ENCODE data around the gene DAPK2. TPM values are rescaled to one million over a fixed set of nuclear protein-coding genes. Genes with fewer than 3 reads are reported as not detected.
A peak's percentile ranks its signal among the peaks of the same experiment; 100 is the strongest.

The DAPK2 gene
- total RNA-seq, 1 experiment from 2014 or later = 1.4 TPM

GRCh38 chr15:63912061-63912615, 134.1 kb downstream of the DAPK2 start:
- Histone ChIP-seq H3K27ac (ENCODE audit: low read length) (no peak overlapping the region), H3K36me3 (ENCODE audit: low read depth, low read length) (no peaks in the 10 kb centered on the region), H3K9ac (ENCODE audit: low read length) (no peak overlapping the region), H3K4me2 (ENCODE audit: low read length) (no peak overlapping the region), H3K4me3 (ENCODE audit: low read length) (no peak overlapping the region), H4K20me1 (ENCODE audit: low read length) (no peaks in the 10 kb centered on the region), H3K9me2 (replicated peaks; ENCODE audit: low read length) (no peaks in the 10 kb centered on the region), H3K4me1 (ENCODE audit: insufficient read depth, low read length) (peaks cover 12% of the 10 kb centered on the region), H3K27me3 (ENCODE audit: low read length) (no peaks in the 10 kb centered on the region), H3K9me3 (ENCODE audit: low read length) (no peaks in the 10 kb centered on the region), H3F3A (ENCODE audit: low read length, unreplicated experiment) (no peaks in the 10 kb centered on the region), H3K79me2 (ENCODE audit: low read length) (no peaks in the 10 kb centered on the region), H2AFZ (ENCODE audit: low read length) (no peak overlapping the region)
- intact Hi-C loops (cut with micrococcal nuclease) = no loop called here
- no peak for TF ChIP-seq EZH2phosphoT487 (IDR thresholded peaks at IDR 0.05; ENCODE audit: borderline replicate concordance, low read length)
- no peak for TF ChIP-seq CTCF (conservative IDR thresholded peaks at IDR 0.05; ENCODE audit: low read depth, low read length)
- no peak for TF ChIP-seq EZH2 (IDR thresholded peaks at IDR 0.05; ENCODE audit: low read length, unreplicated experiment)
- ChIA-PET POLR2A (ENCODE audit: unreplicated experiment) (no interaction called here), CTCF (no interaction called here)
- DNase-seq (no peak), ATAC-seq (no peak)
- BruUV-seq (replicated peaks) = no TSS peak

GRCh38 chr15:63911160-63911559, 135.1 kb downstream of the DAPK2 start:
- no peaks in the 10 kb centered on the region for H3F3A ChIP-seq (ENCODE audit: low read length, unreplicated experiment)
- H4K20me1 ChIP-seq (ENCODE audit: low read length) = no peaks in the 10 kb centered on the region
- DNase-seq = no peak
- ChIA-PET POLR2A (ENCODE audit: unreplicated experiment) (no interaction called here), CTCF (no interaction called here)
- no peak for ATAC-seq
- no peak overlapping the region for H2AFZ ChIP-seq (ENCODE audit: low read length)
- no peaks in the 10 kb centered on the region for H3K27me3 ChIP-seq (ENCODE audit: low read length)
- H3K79me2 ChIP-seq (ENCODE audit: low read length) = no peaks in the 10 kb centered on the region
- TF ChIP-seq EZH2 (IDR thresholded peaks at IDR 0.05; ENCODE audit: low read length, unreplicated experiment) (no peak), CTCF (conservative IDR thresholded peaks at IDR 0.05; ENCODE audit: low read depth, low read length) (no peak)
- no peaks in the 10 kb centered on the region for H3K9me2 ChIP-seq (replicated peaks; ENCODE audit: low read length)
- no peak overlapping the region for H3K27ac ChIP-seq (ENCODE audit: low read length)
- no peak overlapping the region for H3K4me2 ChIP-seq (ENCODE audit: low read length)
- H3K9ac ChIP-seq (ENCODE audit: low read length) = no peak overlapping the region
- no TSS peak for BruUV-seq (replicated peaks)
- H3K4me3 ChIP-seq (ENCODE audit: low read length) = no peak overlapping the region
- intact Hi-C loops (cut with micrococcal nuclease) = no loop called here
- peaks cover 12% of the 10 kb centered on the region for H3K4me1 ChIP-seq (ENCODE audit: insufficient read depth, low read length)
- H3K9me3 ChIP-seq (ENCODE audit: low read length) = no peaks in the 10 kb centered on the region
- no peaks in the 10 kb centered on the region for H3K36me3 ChIP-seq (ENCODE audit: low read depth, low read length)

GRCh38 chr15:63909819-63910437, 136.4 kb downstream of the DAPK2 start:
- peak; percentile 13; the same call in 1 of the 2 replicates for ATAC-seq
- peaks cover 12% of the 10 kb centered on the region for H3K4me1 ChIP-seq (ENCODE audit: insufficient read depth, low read length)
- H3K4me2 ChIP-seq (ENCODE audit: low read length) = no peak overlapping the region
- ChIA-PET CTCF (interaction anchor here (0.6 kb wide), 1 partner anchor 124 kb away, joined by 3 read pairs; no protein-coding TSS in a partner anchor), POLR2A (ENCODE audit: unreplicated experiment) (no interaction called here)
- no peaks in the 10 kb centered on the region for H3K27me3 ChIP-seq (ENCODE audit: low read length)
- no peak overlapping the region for H2AFZ ChIP-seq (ENCODE audit: low read length)
- H3F3A ChIP-seq (ENCODE audit: low read length, unreplicated experiment) = no peaks in the 10 kb centered on the region
- no peak for TF ChIP-seq EZH2phosphoT487 (IDR thresholded peaks at IDR 0.05; ENCODE audit: borderline replicate concordance, low read length)
- TF ChIP-seq EZH2 (IDR thresholded peaks at IDR 0.05; ENCODE audit: low read length, unreplicated experiment) = no peak
- no peak for TF ChIP-seq CTCF (conservative IDR thresholded peaks at IDR 0.05; ENCODE audit: low read depth, low read length)
- no peaks in the 10 kb centered on the region for H4K20me1 ChIP-seq (ENCODE audit: low read length)
- no peaks in the 10 kb centered on the region for H3K9me2 ChIP-seq (replicated peaks; ENCODE audit: low read length)
- H3K27ac ChIP-seq (ENCODE audit: low read length) = no peak overlapping the region
- no peaks in the 10 kb centered on the region for H3K36me3 ChIP-seq (ENCODE audit: low read depth, low read length)
- H3K79me2 ChIP-seq (ENCODE audit: low read length) = no peaks in the 10 kb centered on the region
- no peaks in the 10 kb centered on the region for H3K9me3 ChIP-seq (ENCODE audit: low read length)
- H3K4me3 ChIP-seq (ENCODE audit: low read length) = no peak overlapping the region
- no TSS peak for BruUV-seq (replicated peaks)
- intact Hi-C loops (cut with micrococcal nuclease) = no loop called here
- no peak overlapping the region for H3K9ac ChIP-seq (ENCODE audit: low read length)
- no peak for DNase-seq
